Measurements from ENCODE around the gene RAB3A.

The RAB3A gene

GRCh38 chr19:18167011-18167410 is 36.8 kb downstream of the RAB3A start (continued):
- TF ChIP-seq CTCF (tag by site-specific recombination; IDR thresholded peaks at IDR 0.05) (no peak), REPIN1 (tag by site-specific recombination; IDR thresholded peaks at IDR 0.05; ENCODE audit: low read depth) (no peak), BCL6B (tag by site-specific recombination; IDR thresholded peaks at IDR 0.05) (no peak), OSR2 (tag by site-specific recombination; IDR thresholded peaks at IDR 0.05) (no peak)

GRCh38 chr19:18165794-18166544 is 37.9 kb downstream of the RAB3A start:
- POLR2A ChIA-PET, result interaction anchor here (0.6 kb wide), 1 partner anchor 54 kb away, joined by 3 read pairs; no protein-coding TSS in a partner anchor
- no peak for TF ChIP-seq PRDM6 (tag by site-specific recombination; IDR thresholded peaks at IDR 0.05)
- TF ChIP-seq ZFP3 (tag by site-specific recombination; IDR thresholded peaks at IDR 0.05; ENCODE audit: low read depth), result peak; percentile 97

GRCh38 chr19:18164072-18164471 is 39.8 kb downstream of the RAB3A start:
- Histone ChIP-seq H3K4me1 (ENCODE audit: control insufficient read depth, insufficient read depth, low read length) (no peaks in the 10 kb centered on the region), H3K27ac (ENCODE audit: extremely low read depth, low read depth, low read length) (no peak overlapping the region), H3K36me3 (ENCODE audit: control insufficient read depth in 2 of 2, insufficient read depth in 1 of 2, low read length in 2 of 2) (peaks cover 21 to 69% of the 10 kb centered on the region in 2 experiments; a peak in 2 of 3 replicates), H3K4me3 (ENCODE audit: low read depth, low read length) (no peak overlapping the region), H3K9me3 (ENCODE audit: control insufficient read depth, insufficient read depth, low read depth, low read length) (no peaks in the 10 kb centered on the region)
- TF ChIP-seq ZNF202 (tag by site-specific recombination; IDR thresholded peaks at IDR 0.05; ENCODE audit: borderline replicate concordance) (no peak), ZNF416 (tag by site-specific recombination; IDR thresholded peaks at IDR 0.05) (no peak), ZNF830 (tag by site-specific recombination; IDR thresholded peaks at IDR 0.05; ENCODE audit: low read depth) (no peak), ZNF10 (tag by site-specific recombination; IDR thresholded peaks at IDR 0.05) (no peak), ZNF645 (tag by site-specific recombination; IDR thresholded peaks at IDR 0.05) (no peak), ZSCAN4 (tag by site-specific recombination; IDR thresholded peaks at IDR 0.05) (no peak)
- ChIA-PET CTCF (interaction anchor here (0.6 to 7.2 kb wide), 5 partner anchors 20 to 88 kb away, joined by 4 to 83 read pairs (median 4); no protein-coding TSS in a partner anchor), POLR2A (no interaction called here)

More at GRCh38 chr19:18165794-18166544, 37.9 kb downstream of the RAB3A start:
- CTCF ChIA-PET, result interaction anchor here (7.2 kb wide), 1 partner anchor 52 kb away, joined by 83 read pairs; no protein-coding TSS in a partner anchor
- peaks cover 21 to 73% of the 10 kb centered on the region in 2 experiments; a peak in 2 of 3 replicates for H3K36me3 ChIP-seq (ENCODE audit: control insufficient read depth in 2 of 2, insufficient read depth in 1 of 2, low read length in 2 of 2)
- no peaks in the 10 kb centered on the region for H3K9me3 ChIP-seq (ENCODE audit: control insufficient read depth, insufficient read depth, low read depth, low read length)
- no peaks in the 10 kb centered on the region for H3K4me1 ChIP-seq (ENCODE audit: control insufficient read depth, insufficient read depth, low read length)
- H3K4me3 ChIP-seq (ENCODE audit: low read depth, low read length), result no peak overlapping the region
- no peak overlapping the region for H3K27ac ChIP-seq (ENCODE audit: extremely low read depth, low read depth, low read length)

Measured in HEK293 (cell line).